ENCODE measurements around the gene KDELR1. TPM values are rescaled to one million over a fixed set of nuclear protein-coding genes. Genes with fewer than 3 reads are reported as not detected.
A peak's percentile ranks its signal among the peaks of the same experiment; 100 is the strongest.

KDELR1 gene
- 113 and 134 TPM in 2 replicates for total RNA-seq (2022)
- Bru-seq, nascent RNA = percentile 73 among the genes with signal in this experiment
- percentile 96 among the genes with signal in this experiment for BruChase-seq, experiment 1, labeled RNA remaining after a 6-hour chase
- BruChase-seq, experiment 2, labeled RNA remaining after a 2-hour chase = percentile 87 among the genes with signal in this experiment
- long read RNA-seq, transcript KDELR1-201 (5 exons, 1,557 nt) = major isoform, 93 of 117 reads
- long read RNA-seq, transcript KDELR1-203 (4 exons, 1,594 nt) = minor isoform, 8 of 117 reads
- long read RNA-seq, partial matches to known transcripts = 1 of 117 reads
- long read RNA-seq, other reads (novel, unspliced or antisense) = 15 of 117 reads

- peaks cover 25% of the 10 kb centered on the region for H3K4me1 Mint-ChIP-seq (ENCODE audit: insufficient read depth, unreplicated experiment)
- intact Hi-C loops (cut with micrococcal nuclease) = loop anchor here (5.0 kb wide), 2 partner anchors 59 to 96 kb away; no protein-coding TSS in a partner anchor
- BruUV-seq (replicated peaks) = TSS peak; percentile 68
- ChIA-PET POLR2A (interaction anchor here (0.6 to 2.3 kb wide), 21 partner anchors 10 to 1376 kb away, joined by 3 to 21 read pairs (median 3); partner anchors contain the start of genes AP2A1, GRWD1, RPL18 and SPHK2), CTCF (interaction anchor here (0.6 to 1.9 kb wide), 33 partner anchors 10 to 752 kb away, joined by 3 to 10 read pairs (median 4); no protein-coding TSS in a partner anchor)
- H3K4me3 Mint-ChIP-seq (ENCODE audit: unreplicated experiment) = peak within 1 kb of the TSS; percentile 82
- H3K36me3 Mint-ChIP-seq (ENCODE audit: insufficient read depth, unreplicated experiment) = peaks cover 32% of the 10 kb centered on the region
- peaks cover 22% of the 10 kb centered on the region for H3K27me3 Mint-ChIP-seq (ENCODE audit: insufficient read depth, unreplicated experiment)
- no peaks in the 10 kb centered on the region for H3K9me3 Mint-ChIP-seq (ENCODE audit: unreplicated experiment)
- H3K27ac Mint-ChIP-seq (ENCODE audit: low read depth, unreplicated experiment) = peak within 1 kb of the TSS; percentile 90
- TF ChIP-seq CTCF (IDR thresholded peaks at IDR 0.05; ENCODE audit: unreplicated experiment) = peak; percentile 89
- DNase-seq (ENCODE audit: unreplicated experiment) = peak; percentile 76
Observed at GRCh38 chr19:48391100-48392005, at the start of gene KDELR1. Gene KDELR1, minus strand, starts transcription at chr19:48391551. Its CDS starts 193 bp downstream, at chr19:48391358.

- no TSS peak for BruUV-seq (replicated peaks)
- H3K9me3 Mint-ChIP-seq (ENCODE audit: unreplicated experiment) = no peaks in the 10 kb centered on the region
- TF ChIP-seq CTCF (IDR thresholded peaks at IDR 0.05; ENCODE audit: unreplicated experiment) = no peak
- intact Hi-C loops (cut with micrococcal nuclease) = no loop called here
- ChIA-PET POLR2A (interaction anchor here (1.3 kb wide), 1 partner anchor 9 kb away, joined by 3 read pairs; the partner anchor contains the start of gene GRWD1), CTCF (no interaction called here)
- H3K36me3 Mint-ChIP-seq (ENCODE audit: insufficient read depth, unreplicated experiment) = no peaks in the 10 kb centered on the region
- H3K27me3 Mint-ChIP-seq (ENCODE audit: insufficient read depth, unreplicated experiment) = no peaks in the 10 kb centered on the region
- DNase-seq (ENCODE audit: unreplicated experiment) = no peak
- H3K27ac Mint-ChIP-seq (ENCODE audit: low read depth, unreplicated experiment) = no peak overlapping the region
- no peaks in the 10 kb centered on the region for H3K4me1 Mint-ChIP-seq (ENCODE audit: insufficient read depth, unreplicated experiment)
- H3K4me3 Mint-ChIP-seq (ENCODE audit: unreplicated experiment) = no peak overlapping the region
Observed at GRCh38 chr19:48436586-48436985, 45.2 kb upstream of the KDELR1 start.

- H3K27ac Mint-ChIP-seq (ENCODE audit: low read depth, unreplicated experiment) = no peak overlapping the region
- POLR2A ChIA-PET = interaction anchor here (0.7 to 1.4 kb wide), 2 partner anchors 12 to 16 kb away, joined by 3 to 4 read pairs; no protein-coding TSS in a partner anchor
- CTCF ChIA-PET = interaction anchor here (0.6 to 0.7 kb wide), 2 partner anchors 48 to 114 kb away, joined by 5 read pairs; no protein-coding TSS in a partner anchor
Observed at GRCh38 chr19:48433337-48433736, 42.0 kb upstream of the KDELR1 start.

More at GRCh38 chr19:48433337-48433736, 42.0 kb upstream of the KDELR1 start:
- no TSS peak for BruUV-seq (replicated peaks)
- no peak for TF ChIP-seq CTCF (IDR thresholded peaks at IDR 0.05; ENCODE audit: unreplicated experiment)
- H3K4me1 Mint-ChIP-seq (ENCODE audit: insufficient read depth, unreplicated experiment) = no peaks in the 10 kb centered on the region
- no peaks in the 10 kb centered on the region for H3K27me3 Mint-ChIP-seq (ENCODE audit: insufficient read depth, unreplicated experiment)
- H3K9me3 Mint-ChIP-seq (ENCODE audit: unreplicated experiment) = no peaks in the 10 kb centered on the region
- DNase-seq (ENCODE audit: unreplicated experiment) = no peak
- no peaks in the 10 kb centered on the region for H3K36me3 Mint-ChIP-seq (ENCODE audit: insufficient read depth, unreplicated experiment)
- intact Hi-C loops (cut with micrococcal nuclease) = no loop called here
- H3K4me3 Mint-ChIP-seq (ENCODE audit: unreplicated experiment) = no peak overlapping the region

All from MCF 10A (cell line).